Neuronal stem cell (in vitro differentiated cells): ENCODE measurements around the gene SCAMP1.

Source experiments
- DNase-seq: peaks from one replicate; pipeline ENCODE4 v3.0.0-alpha.2; 2013; ENCODE audit warnings: low spot score
- H2AFZ ChIP-seq: one replicate; pipeline ENCODE4 v1.6.1; 2013; ENCODE audit warnings: mild to moderate bottlenecking, low read length, inconsistent platforms
- H2AK5ac ChIP-seq: 2 replicates; pipeline ENCODE4 v1.6.1; 2013; ENCODE audit warnings: low read depth, mild to moderate bottlenecking, inconsistent platforms, low read length, moderate library complexity, mixed read lengths
- H2BK120ac ChIP-seq: 2 replicates; pipeline ENCODE4 v1.6.1; 2013; ENCODE audit warnings: low read depth, mild to moderate bottlenecking, inconsistent platforms, low read length, moderate library complexity, mixed read lengths
- H2BK12ac ChIP-seq: one replicate; pipeline ENCODE4 v1.6.1; 2013; ENCODE audit warnings: low read length, inconsistent platforms
- H2BK15ac ChIP-seq: 2 replicates; pipeline ENCODE4 v1.6.1; 2013; ENCODE audit warnings: mild to moderate bottlenecking, low read length, inconsistent platforms, mixed read lengths
- H2BK5ac ChIP-seq: one replicate; pipeline ENCODE4 v1.6.1; 2013; ENCODE audit warnings: inconsistent platforms, mild to moderate bottlenecking, low read length, moderate library complexity
- H3K14ac ChIP-seq: one replicate; pipeline ENCODE4 v1.6.1; 2013; ENCODE audit warnings: low read length, inconsistent platforms
- H3K18ac ChIP-seq: 2 replicates; pipeline ENCODE4 v1.6.1; 2013; ENCODE audit warnings: low read length, inconsistent platforms
- H3K23ac ChIP-seq: 2 replicates; pipeline ENCODE4 v1.6.1; 2013; ENCODE audit warnings: low read depth, mild to moderate bottlenecking, mixed read lengths, low read length, inconsistent platforms; ENCODE audit not compliant: poor library complexity
- H3K27ac ChIP-seq: replicated peaks from 3 replicates; pipeline ENCODE4 v1.5.1; 2013; ENCODE audit warnings: low read length, inconsistent platforms
- H3K27me3 ChIP-seq, 3 experiments: 2 replicates each; pipeline ENCODE4 v1.6.1; 2013; ENCODE audit warnings: low read length in 3 of 3, mild to moderate bottlenecking in 2 of 3, inconsistent platforms in 1 of 3, low read depth in 1 of 3, mixed read lengths in 1 of 3, moderate library complexity in 1 of 3; ENCODE audit not compliant: control insufficient read depth in 3 of 3, insufficient read depth in 3 of 3
- H3K36me3 ChIP-seq, 2 donors: replicated peaks in 1 of 2; 2 replicates each; pipeline ENCODE4 v1.6.1; 2013; ENCODE audit warnings: low read length in 2 of 2; ENCODE audit not compliant: control insufficient read depth in 2 of 2, insufficient read depth in 2 of 2
- H3K4ac ChIP-seq: 2 replicates; pipeline ENCODE4 v1.6.1; 2013; ENCODE audit warnings: inconsistent platforms, mild to moderate bottlenecking, low read length, moderate library complexity
- H3K4me1 ChIP-seq, 2 donors: 1 replicate in 1 of 2; 2 replicates in 1 of 2; pipeline ENCODE4 v1.6.1; 2013; ENCODE audit warnings: low read length in 2 of 2, low read depth in 1 of 2; ENCODE audit not compliant: control insufficient read depth in 2 of 2, insufficient read depth in 1 of 2
- H3K4me2 ChIP-seq: one replicate; pipeline ENCODE4 v1.6.1; 2013; ENCODE audit warnings: mild to moderate bottlenecking, low read length, inconsistent platforms; ENCODE audit not compliant: insufficient read depth, poor library complexity, severe bottlenecking
- H3K4me3 ChIP-seq, 2 donors: 2 replicates each; pipeline ENCODE4 v1.5.1; 2013; ENCODE audit warnings: low read length in 2 of 2, mild to moderate bottlenecking in 2 of 2, inconsistent platforms in 1 of 2, moderate library complexity in 1 of 2
- H3K79me1 ChIP-seq: one replicate; pipeline ENCODE4 v1.6.1; 2013; ENCODE audit warnings: low read depth, mild to moderate bottlenecking, inconsistent platforms, low read length, moderate library complexity
- H3K9ac ChIP-seq: one replicate; pipeline ENCODE4 v1.6.1; 2013; ENCODE audit warnings: mild to moderate bottlenecking, low read depth, low read length, inconsistent platforms; ENCODE audit not compliant: poor library complexity
- H3K9me3 ChIP-seq, 2 donors: replicated peaks in 1 of 2; 2 replicates each; pipeline versions ENCODE3 to v1.6.1; 2013; ENCODE audit warnings: low read length in 2 of 2, mild to moderate bottlenecking in 2 of 2, inconsistent platforms in 1 of 2, low read depth in 1 of 2, mixed read lengths in 1 of 2, moderate library complexity in 1 of 2; ENCODE audit not compliant: control insufficient read depth in 2 of 2, insufficient read depth in 1 of 2
- H4K8ac ChIP-seq: one replicate; pipeline ENCODE4 v1.6.1; 2013; ENCODE audit warnings: low read depth, mild to moderate bottlenecking, inconsistent platforms, low read length, moderate library complexity
- H4K91ac ChIP-seq: one replicate; pipeline ENCODE4 v1.6.1; 2013; ENCODE audit warnings: low read length, low read depth, mild to moderate bottlenecking, inconsistent platforms; ENCODE audit not compliant: poor library complexity
- WGBS, 2 donors: extraction: QIAGEN DNeasy Blood & Tissue Kit; methylation state at CpG; one replicate each; pipeline ENCODE4 v1.1.7; 2013; ENCODE audit warnings: missing lambda C conversion rate in 2 of 2, mixed read lengths in 1 of 2; ENCODE audit not compliant: insufficient read length in 2 of 2, insufficient replicate concordance in 1 of 2; ENCODE audit errors: extremely low coverage in 2 of 2; 5-methylcytosine and 5-hydroxymethylcytosine counted together

The SCAMP1 gene

GRCh38 chr5:78397831-78398230 lies 37.4 kb downstream of the SCAMP1 start:
- no peak overlapping the region for H3K9ac ChIP-seq
- no peak overlapping the region for H3K4me3 ChIP-seq
- H4K8ac ChIP-seq: no peak overlapping the region
- H3K36me3 ChIP-seq: no peaks in the 10 kb centered on the region
- no peaks in the 10 kb centered on the region for H3K27me3 ChIP-seq
- peaks cover 2% of the 10 kb centered on the region for H3K79me1 ChIP-seq
- H2BK5ac ChIP-seq: no peak overlapping the region
- no peak overlapping the region for H2AFZ ChIP-seq
- no peak overlapping the region for H2BK120ac ChIP-seq
- H2AK5ac ChIP-seq: no peak overlapping the region
- H2BK12ac ChIP-seq: no peak overlapping the region
- no peak overlapping the region for H3K4ac ChIP-seq
- H3K4me2 ChIP-seq: no peak overlapping the region
- no peak overlapping the region for H4K91ac ChIP-seq
- no peak overlapping the region for H3K23ac ChIP-seq
- no peak for DNase-seq
- H3K4me1 ChIP-seq: no peaks in the 10 kb centered on the region
- H2BK15ac ChIP-seq: no peak overlapping the region
- no peak overlapping the region for H3K14ac ChIP-seq
- H3K18ac ChIP-seq: no peak overlapping the region
- WGBS, 2 donors: no CpG with 5 or more reads among the region's 2 CpGs
- H3K27ac ChIP-seq: no peak overlapping the region
- H3K9me3 ChIP-seq: no peaks in the 10 kb centered on the region

GRCh38 chr5:78399116-78399515 lies 38.7 kb downstream of the SCAMP1 start:
- H3K79me1 ChIP-seq: no peaks in the 10 kb centered on the region
- H3K4ac ChIP-seq: no peak overlapping the region
- no peaks in the 10 kb centered on the region for H3K27me3 ChIP-seq
- H2AFZ ChIP-seq: no peak overlapping the region
- no peak overlapping the region for H3K4me3 ChIP-seq
- H3K27ac ChIP-seq: no peak overlapping the region
- no peaks in the 10 kb centered on the region for H3K4me1 ChIP-seq
- DNase-seq: no peak
- no peak overlapping the region for H3K23ac ChIP-seq
- no peak overlapping the region for H2BK12ac ChIP-seq
- no peak overlapping the region for H4K91ac ChIP-seq
- H2BK5ac ChIP-seq: no peak overlapping the region
- no peaks in the 10 kb centered on the region for H3K36me3 ChIP-seq
- no peaks in the 10 kb centered on the region for H3K9me3 ChIP-seq
- no peak overlapping the region for H3K9ac ChIP-seq
- no peak overlapping the region for H3K4me2 ChIP-seq
- H4K8ac ChIP-seq: no peak overlapping the region
- no peak overlapping the region for H2BK120ac ChIP-seq
- no peak overlapping the region for H3K14ac ChIP-seq
- no peak overlapping the region for H2AK5ac ChIP-seq
- no peak overlapping the region for H2BK15ac ChIP-seq
- H3K18ac ChIP-seq: no peak overlapping the region

GRCh38 chr5:78404682-78405293 lies 44.4 kb downstream of the SCAMP1 start:
- H3K23ac ChIP-seq: no peak overlapping the region
- H3K79me1 ChIP-seq: peaks cover 2% of the 10 kb centered on the region
- no peak overlapping the region for H3K14ac ChIP-seq
- no peak overlapping the region for H3K4me3 ChIP-seq
- no peak overlapping the region for H3K9ac ChIP-seq
- WGBS, 2 donors: no CpG with 5 or more reads among the region's 2 CpGs
- H3K4ac ChIP-seq: no peak overlapping the region
- no peak overlapping the region for H2AK5ac ChIP-seq
- no peak overlapping the region for H3K27ac ChIP-seq
- no peak overlapping the region for H2BK5ac ChIP-seq
- H2BK12ac ChIP-seq: no peak overlapping the region
- no peak overlapping the region for H2BK120ac ChIP-seq
- H4K91ac ChIP-seq: no peak overlapping the region
- no peak overlapping the region for H3K4me2 ChIP-seq
- H3K9me3 ChIP-seq: no peaks in the 10 kb centered on the region
- no peaks in the 10 kb centered on the region for H3K36me3 ChIP-seq
- H3K18ac ChIP-seq: no peak overlapping the region
- H4K8ac ChIP-seq: no peak overlapping the region
- no peak for DNase-seq
- no peak overlapping the region for H2BK15ac ChIP-seq
- no peak overlapping the region for H2AFZ ChIP-seq
- H3K4me1 ChIP-seq: peaks cover 0 to 2% of the 10 kb centered on the region in 2 donors
- no peaks in the 10 kb centered on the region for H3K27me3 ChIP-seq

- Histone ChIP-seq H3K9me3 (no peaks in the 10 kb centered on the region), H3K79me1 (peaks cover 4% of the 10 kb centered on the region), H2AFZ (no peak overlapping the region), H3K14ac (no peak overlapping the region), H3K4me3 (no peak overlapping the region), H2AK5ac (no peak overlapping the region), H3K27me3 (no peaks in the 10 kb centered on the region), H3K4me2 (no peak overlapping the region), H2BK120ac (no peak overlapping the region), H3K4ac (no peak overlapping the region), H2BK15ac (no peak overlapping the region), H2BK5ac (no peak overlapping the region), H4K91ac (no peak overlapping the region), H3K23ac (no peak overlapping the region), H3K36me3 (no peaks in the 10 kb centered on the region), H2BK12ac (no peak overlapping the region), H3K27ac (no peak overlapping the region), H4K8ac (no peak overlapping the region), H3K18ac (no peak overlapping the region), H3K9ac (no peak overlapping the region), H3K4me1 (peaks cover 0 to 2% of the 10 kb centered on the region in 2 donors)
- no peak for DNase-seq
- WGBS, 2 donors: 100% methylated on average over 1 of the region's 5 CpGs; no CpG with 5 or more reads in 1 of the 2 donors
Observed at GRCh38 chr5:78405829-78406750, 45.7 kb downstream of the SCAMP1 start.
